GM18517 (cell line): ENCODE data around the gene NDUFB10.

Experiments used
- ATAC-seq: cut with Tn5 transposase; IDR thresholded peaks from one replicate; pipeline ENCODE4 v1.9.1; 2021; ENCODE audit warnings: mild to moderate bottlenecking, moderate library complexity; ENCODE audit not compliant: unreplicated experiment

The NDUFB10 gene

GRCh38 chr16:1998852-1999801, 39.8 kb downstream of the NDUFB10 start:
- no peak for ATAC-seq

- no peak for ATAC-seq
Measured at GRCh38 chr16:1999866-2000514, 40.7 kb downstream of the NDUFB10 start.

DNA sequence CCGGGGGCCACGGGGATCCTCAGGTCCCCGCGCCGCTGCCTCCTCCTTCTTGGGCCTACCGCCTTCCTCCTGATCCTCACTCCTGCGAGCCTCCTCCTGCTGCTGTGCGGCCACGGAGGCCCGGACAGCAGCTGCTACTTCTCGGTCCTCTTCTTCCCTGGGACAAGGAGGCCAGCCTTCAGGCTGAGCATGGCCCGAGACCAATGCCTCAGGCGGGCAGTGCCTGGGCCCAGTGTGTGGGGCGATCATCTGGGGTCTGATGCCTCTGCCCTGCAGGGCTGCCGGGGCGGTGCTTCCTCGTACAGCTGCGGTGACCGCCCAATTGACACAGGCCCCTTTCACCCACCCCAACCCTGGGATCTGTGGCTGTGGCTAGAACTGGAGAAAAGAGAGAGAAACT, 41.7 kb downstream of the NDUFB10 start:
- ATAC-seq = no peak

- ATAC-seq = no peak
Measured at GRCh38 chr16:2001456-2002355, 42.4 kb downstream of the NDUFB10 start.

DNA sequence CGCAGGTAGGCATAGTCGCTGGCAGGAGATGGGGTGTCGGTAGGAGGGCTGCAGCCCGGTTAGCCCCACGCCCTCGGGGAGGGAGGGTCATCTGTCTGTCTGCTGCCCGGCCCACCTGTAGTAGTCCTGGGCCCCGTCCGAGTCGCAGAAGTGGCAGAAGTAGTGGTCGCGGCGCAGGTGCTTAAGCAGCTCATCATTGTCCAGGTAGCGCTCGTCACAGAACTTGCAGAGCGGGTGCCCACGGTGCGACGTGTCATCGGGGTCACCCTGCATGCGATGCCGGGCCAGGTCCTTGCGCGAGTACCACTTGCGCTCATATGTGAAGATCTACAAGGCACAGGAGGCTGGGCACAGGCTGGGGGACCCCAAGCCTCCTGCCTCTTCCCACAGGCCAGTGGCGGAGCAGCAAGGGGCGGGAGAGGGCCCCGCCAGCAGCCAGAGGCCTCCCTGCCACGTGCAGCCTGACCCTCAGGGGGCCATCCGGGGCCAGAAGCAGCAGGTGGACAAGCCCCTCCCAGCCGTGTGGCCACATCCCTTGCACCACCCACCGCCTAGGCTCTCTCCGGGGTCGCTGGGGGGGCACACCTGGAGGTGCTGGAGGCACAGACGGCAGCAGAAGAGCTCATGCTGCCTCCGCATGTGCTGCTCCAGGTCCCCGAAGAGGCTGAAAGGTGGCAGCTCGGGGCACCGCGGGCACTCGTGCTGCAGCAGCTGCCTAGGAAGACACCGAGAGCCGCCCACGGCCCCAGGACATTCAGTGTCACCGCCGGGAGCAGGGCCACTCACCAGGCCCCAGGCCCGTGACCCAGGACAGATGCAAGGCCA, 43.3 kb downstream of the NDUFB10 start:
- ATAC-seq = no peak

DNA sequence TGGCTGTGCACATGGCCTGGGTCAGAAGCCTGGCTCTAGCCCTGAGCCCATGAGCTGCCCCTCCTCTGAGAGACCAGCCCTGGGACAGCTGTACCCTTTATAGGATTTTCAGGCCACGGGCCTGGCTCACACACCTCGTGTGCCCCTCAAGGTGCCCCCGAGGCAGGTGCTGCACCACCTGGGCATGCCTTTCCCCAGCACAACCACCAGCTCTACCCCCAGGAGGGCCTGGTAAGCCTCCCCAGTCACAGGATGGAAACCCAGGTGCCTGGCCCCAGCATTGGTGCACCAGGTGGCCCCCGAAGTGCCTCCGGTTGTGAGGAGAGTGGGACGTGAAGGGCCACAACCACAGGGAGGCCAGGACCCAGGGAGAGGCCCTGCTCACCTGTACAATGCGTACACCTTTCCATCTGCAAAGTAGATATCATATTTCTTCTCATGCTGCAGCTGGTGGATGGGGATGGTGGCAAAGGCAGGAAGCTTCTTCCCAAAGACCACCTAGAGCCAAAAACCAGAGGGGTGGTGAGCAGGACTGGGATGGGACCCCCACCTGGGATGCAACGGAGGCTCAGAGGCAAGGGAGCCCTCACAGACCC, 44.0 kb downstream of the NDUFB10 start:
- no peak for ATAC-seq

DNA sequence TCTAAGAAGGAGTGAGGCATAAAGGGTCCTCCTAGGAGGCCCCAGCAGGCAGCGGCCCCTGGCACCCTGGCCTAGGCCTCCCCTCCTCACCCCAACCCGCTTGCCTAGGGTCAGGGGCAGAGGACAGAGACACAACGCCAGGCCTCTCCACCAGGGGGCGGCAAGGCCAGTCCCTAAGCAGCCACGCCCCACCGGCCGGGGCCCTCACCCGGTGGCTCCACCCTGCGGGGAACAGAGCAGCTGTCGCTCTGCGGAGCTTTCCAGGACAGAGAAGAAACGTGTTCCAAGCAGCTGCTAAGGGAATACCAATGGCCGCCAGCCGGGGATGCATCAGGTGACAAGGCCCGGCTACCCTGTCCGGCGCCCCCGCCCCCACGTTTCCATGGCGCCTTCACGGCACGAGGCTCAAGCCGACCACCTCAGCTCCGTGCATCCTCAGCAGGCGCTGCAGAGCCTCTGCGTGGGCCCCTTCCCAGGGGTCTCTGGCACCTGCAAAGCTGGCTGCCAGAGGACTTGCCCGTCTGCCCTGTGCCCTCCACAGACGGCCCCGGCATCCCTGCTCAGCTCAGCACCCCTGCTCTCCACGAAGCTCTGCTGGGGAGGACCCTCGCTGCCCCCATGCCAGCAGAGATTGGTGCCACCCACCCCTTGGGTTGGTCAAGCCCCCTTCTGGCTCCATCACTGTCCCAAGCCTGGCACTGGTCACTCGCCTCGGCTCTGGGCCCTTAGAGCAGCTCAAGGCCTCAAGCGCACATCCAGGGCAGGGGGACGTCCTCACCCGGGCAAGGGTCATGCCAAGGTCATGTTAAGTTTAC, 44.7 kb downstream of the NDUFB10 start:
- no peak for ATAC-seq

DNA sequence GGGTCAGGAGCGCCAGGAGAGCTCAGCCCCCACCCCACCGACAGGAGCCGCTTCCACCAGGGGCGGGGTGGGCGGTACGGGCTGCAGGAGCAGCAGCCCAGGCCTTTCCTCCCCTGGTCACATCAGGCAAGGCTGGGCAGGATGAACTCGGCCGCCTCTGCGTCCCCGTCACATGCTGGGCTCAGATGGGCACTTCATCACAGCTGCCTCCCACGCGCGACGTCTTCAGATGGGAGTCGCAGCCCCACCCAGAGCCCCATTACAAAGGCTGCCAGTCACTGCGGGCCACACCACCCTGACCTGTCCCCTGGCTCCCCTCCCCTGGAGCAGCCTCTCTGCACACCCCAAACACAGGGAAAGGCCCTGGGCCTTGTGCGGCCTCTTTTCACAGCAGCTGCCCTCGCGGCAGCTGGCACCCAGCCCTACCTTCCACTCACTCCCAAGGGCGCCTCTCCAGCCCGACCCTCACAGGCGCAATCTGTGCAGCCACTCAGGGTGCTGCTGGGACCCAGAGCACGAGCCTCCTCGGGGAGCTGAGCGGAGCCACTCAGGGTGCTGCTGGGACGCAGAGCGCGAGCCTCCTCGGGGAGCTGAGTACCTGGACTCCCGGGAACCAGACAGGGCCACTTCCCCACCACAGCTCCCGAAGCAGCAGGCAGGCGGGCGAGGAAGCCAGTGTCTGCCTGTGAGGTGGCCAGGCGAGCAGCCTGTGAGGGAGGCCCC, 45.6 kb downstream of the NDUFB10 start:
- no peak for ATAC-seq

DNA sequence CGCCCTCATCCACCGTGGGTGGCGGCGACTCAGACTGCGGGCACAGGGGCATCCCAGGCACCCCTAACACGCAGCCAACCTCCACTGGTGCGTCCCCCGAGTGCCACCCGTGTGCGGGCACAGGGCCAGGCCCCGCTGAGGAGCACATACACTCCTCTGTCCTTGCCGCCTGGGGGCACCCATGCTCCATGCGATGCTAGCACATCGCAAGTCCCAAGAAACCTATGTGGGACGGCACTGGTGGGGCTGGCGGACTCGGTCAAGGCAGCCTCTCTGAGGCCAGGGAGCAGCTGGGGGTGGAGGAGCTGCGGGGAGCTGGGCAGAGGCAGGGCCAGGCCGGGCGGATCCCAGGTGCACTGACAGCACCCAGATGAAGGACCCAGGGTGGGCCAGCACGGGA, 46.3 kb downstream of the NDUFB10 start:
- no peak for ATAC-seq

DNA sequence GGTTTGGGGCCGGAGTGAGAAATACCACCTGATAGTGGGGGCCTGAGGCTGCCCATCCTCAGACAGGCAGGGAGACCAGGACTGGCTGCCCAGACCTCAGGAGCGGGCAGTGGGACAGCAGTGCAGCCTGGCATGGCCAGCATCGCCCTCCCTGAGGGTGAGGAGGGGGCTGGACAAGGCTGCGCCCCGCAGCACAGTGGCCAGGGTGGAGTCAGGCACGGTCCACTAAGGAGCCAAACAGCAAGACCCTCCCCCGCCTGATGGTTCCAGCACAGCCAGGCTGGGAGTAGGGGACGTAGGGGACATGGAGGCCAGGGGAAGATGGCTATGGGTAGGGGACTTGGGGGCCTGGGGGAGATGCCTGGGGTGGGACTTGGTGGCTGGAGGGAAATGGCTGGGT, 47.0 kb downstream of the NDUFB10 start:
- ATAC-seq = no peak

GRCh38 chr16:2007081-2007836, 47.9 kb downstream of the NDUFB10 start:
- no peak for ATAC-seq

DNA sequence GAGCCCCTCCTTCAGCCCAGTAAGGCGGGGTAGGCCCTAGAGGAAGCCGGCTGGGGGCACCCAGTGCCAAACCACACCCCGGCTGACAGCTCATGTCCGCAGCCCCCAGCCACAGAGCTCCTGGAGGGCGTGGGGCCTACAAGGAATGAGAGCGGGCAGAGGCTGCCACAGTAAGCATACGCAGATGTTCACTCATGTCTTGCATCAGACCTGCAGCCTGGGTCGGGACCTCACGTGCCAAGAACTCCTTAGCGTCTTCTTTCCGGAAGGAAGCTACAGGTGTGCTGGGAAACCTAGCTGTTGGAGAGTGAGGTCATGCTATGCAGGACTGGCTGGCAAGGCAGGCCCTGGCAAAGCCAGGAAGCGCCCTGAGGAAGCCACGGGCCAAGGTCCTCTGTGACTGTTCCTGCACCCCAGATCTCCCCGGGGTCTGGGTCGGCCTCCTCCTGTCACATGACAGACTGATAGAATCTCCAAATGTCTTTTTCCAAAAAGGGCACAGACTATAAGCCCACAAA, 48.7 kb downstream of the NDUFB10 start:
- no peak for ATAC-seq

DNA sequence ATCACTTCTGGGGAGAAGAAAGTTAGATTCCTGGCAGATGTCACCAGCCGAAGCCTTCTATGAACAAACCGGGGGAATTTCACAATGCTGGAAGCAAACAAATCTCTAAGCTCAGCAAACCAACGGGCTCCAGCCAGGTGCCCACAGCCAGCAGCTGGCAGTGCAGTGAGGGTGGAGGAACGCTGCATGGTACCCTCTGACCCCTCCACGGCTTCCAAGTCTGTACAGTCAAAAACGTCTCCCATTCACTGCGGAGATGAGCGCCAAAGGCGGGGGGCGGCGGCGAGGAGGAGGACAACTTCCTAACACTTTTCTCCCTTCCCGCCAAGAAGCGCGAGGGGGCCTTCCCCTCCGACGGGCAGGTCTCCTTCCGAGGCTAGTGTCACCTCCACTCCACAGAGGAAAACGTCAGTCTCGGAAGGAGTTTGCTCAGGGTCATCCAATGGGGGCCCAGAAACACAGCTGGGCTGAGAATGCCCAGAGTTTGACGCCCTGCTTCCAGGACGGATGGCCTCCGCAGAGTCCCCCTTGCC, 49.4 kb downstream of the NDUFB10 start:
- ATAC-seq = no peak

DNA sequence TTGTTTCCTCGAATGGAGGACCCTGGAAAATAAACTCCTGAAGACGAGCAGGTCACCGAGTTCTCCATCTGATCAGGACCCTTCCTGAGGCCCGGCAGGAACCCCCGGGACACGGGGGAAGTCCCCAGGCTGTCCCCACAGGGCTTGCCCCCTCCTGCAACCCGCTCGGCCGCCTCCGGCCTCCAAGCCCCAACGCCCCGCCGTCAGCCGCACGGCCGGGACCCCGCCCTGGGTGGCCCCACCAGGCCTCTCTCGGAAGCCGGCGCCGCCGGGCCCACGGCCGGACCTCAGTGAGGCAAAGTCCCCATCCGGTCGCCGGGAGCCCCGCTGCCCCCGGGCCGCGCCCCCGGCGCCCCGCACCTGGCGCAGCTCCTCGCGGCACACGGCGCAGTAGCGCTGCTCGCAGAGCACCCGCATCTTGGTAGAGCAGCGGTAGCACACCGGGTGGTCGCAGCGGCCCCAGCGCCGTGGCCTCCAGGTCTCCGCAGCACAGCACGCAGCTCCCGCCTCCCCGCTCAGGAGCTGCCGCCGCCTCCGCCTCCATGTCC, 49.9 kb downstream of the NDUFB10 start:
- ATAC-seq = peak; percentile 36

GRCh38 chr16:2009791-2010510, 50.6 kb downstream of the NDUFB10 start, which contains the start of gene ZNF598:
TSS of gene ZNF598 (minus strand) at chr16:2009821.
- peak; percentile 53 for ATAC-seq
